Measurements from ENCODE around the gene IMMP2L.

IMMP2L gene

DNA sequence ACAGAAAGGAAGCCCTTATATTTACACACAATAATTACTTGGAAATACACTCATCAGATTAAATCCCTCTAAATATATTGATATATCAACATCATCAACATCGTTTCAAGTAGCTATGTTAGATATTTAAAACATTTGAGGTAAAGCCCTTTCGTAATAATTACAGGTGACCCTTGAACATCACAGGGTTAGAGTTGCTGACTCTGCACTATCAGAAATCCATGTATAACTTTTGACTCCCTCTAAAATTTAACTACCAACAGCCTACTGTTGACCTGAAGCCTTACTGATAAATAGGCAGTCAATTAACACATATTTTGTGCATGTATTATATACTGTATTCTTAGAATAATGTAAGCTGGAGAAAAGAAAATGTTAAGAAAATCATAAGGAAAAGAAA lies 505.9 kb downstream of the IMMP2L start:
- FAIRE-seq, result no peak

DNA sequence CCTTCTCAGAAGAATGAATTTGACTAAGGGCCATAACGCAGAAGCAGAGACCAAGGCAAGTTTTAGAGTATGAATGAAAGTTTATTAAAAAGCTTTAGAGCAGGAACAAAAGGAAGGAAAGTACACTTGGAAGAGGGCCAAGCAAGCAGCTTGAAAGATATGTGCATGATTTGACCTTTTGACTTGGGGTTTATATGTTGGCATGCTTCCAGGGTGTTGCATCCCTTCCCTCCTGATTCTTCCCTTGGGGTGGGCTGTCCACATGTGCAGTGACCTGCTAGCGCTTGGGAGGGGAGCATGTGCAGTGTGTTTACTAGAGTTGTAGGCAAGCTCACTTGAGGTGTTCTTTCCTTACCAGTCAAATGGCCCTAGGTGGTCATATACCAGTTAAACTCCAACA lies 509.3 kb downstream of the IMMP2L start:
- no peak for FAIRE-seq

DNA sequence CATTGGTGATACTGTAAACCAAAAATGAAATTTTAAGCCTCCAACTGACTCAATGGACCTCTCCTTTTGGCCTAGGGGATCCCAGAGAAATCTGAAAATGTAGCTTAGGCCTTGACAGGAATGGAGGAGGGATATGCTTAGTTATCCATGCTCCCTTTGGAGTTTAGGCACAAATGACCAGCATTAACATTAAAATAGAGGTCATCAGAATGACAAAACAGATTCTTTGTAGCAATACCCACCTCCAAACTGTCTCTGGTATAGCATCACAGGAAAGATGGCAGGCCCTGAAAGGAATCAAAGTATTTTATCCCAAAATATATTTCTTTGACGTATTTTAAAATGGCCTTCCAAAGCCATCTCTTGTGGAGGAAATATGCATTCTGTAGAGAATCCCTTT lies 510.5 kb downstream of the IMMP2L start:
- no peak for FAIRE-seq

DNA sequence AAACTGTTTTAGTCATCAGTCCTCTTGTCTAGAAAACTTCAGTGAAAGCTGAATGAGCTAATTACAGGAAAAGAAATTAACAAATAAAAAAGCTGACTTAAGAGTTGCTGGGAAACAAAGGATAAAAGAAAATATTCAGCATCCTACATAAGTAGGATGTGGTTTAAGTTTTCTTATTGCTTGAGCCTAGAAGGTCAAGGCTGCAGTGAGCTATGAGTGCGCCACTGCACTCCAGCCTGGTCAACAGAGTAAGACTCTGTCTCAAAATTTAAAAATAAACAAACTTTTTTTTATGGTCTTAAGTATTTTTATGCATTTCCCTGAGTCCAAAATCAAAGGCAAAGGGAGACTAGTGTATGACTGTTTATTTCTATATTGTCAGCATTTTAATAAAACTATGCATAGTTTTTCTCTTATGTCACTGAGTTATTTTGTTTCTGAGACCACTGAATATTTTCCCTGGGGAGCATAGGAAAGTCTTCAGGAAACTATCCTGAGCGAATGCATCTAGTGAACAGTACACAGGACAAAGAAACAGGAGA lies 511.3 kb downstream of the IMMP2L start:
- FAIRE-seq, result no peak

DNA sequence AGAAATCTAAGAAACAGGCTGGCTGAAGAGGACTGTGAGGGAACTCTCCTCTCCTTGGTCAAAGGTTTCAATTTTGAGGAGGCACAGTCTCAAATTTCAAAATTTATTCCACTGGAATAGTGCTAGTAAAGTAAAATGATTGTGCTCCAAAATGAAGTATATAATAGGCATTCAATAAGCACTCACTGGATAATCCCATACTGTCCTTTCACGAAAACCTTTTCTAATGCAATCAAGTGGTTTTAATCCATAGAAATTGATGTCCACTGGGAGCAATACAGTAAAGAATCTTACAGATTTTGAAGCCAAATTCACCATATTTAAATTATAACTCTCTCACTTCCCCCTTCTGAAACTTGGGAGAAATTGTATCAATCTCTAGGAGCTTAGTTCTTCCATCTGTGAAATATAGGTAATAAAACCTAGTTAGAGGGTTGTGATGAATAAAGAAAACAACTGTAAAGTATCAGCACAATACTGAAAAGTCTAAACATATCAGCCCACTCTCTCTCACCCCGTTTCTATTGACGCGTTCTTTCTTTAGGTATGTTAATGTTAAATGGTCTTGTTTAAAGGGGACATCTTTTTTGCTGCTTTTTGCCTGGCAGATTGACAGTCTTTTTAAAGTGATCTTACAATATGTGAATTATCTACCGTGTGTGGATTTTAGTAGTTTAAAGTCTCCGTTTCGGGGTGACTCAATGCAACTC lies 512.2 kb downstream of the IMMP2L start:
- FAIRE-seq, result no peak

DNA sequence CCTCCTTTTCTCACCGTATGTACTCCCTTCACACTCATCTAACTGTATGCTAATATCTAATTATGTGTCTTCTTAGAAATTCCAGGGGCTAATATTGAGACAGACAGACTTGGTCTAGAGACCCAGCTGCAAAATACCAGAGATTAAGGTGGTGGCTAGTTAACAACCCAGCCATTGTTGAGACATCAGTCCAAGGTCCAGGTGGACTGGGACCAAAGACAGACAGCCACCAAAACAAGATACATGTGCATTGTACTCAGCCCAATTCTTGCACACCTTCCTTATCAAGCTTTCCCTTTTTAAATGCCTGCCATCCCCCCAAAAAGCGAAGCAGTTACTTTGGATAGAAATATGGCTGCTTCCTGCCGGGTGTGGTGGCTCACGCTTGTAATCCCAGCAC lies 514.7 kb downstream of the IMMP2L start:
- FAIRE-seq, result no peak

DNA sequence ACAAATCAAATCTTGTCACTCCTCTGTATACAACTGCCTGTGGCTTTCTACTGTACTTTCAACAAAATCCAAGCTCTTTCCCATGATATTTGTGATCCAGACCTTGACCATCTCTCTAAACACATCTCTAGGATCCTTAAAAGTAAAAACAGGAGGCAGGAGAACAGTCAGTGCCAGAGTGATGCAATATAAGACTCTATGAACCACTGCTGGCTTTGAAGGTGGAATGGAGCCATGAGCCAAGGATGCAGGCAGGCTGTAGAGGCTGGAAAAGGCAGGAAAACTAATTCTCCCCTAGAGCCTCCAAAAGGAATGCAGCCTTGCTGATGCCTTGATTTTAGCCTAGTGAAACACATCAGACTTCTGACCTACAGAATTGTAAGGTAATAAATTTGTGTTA lies 516.8 kb downstream of the IMMP2L start:
- no peak for FAIRE-seq

DNA sequence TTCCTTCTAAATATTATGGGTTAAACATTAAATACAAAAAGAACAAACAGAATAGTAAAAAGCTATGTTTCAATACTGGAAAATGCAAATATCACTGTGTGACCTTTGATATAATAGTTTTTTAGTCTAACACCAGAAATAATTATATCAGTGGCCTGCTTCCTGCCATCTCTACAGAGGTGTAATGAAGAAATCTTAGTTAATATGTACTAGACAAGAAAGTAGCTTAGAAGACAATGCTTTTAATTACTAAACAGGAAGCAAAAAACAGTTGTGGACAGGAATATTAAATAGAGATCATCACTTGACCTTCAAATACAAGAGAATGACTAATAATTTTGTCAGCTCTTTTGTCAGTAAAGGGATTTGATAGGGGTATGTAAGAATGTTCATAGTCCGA lies 518.7 kb downstream of the IMMP2L start:
- FAIRE-seq, result no peak

DNA sequence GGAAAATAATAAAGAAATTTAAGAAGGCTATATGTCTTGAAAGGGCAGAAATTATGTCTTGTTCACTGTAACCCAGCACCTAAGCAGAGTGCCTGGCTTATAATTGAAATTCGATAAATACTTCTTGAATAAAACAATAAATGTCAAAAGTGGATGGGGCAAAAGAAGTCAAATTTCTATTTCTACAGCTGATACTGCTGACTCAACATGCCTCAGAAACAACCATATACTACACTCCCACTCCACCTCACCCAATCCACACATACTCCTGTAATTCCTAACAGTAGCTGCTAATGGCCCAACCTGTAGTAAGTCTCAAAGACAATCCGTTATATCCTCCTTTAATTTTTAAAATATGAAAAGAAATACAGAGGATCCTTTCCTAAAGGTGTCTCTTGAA lies 519.5 kb downstream of the IMMP2L start:
- FAIRE-seq, result no peak

DNA sequence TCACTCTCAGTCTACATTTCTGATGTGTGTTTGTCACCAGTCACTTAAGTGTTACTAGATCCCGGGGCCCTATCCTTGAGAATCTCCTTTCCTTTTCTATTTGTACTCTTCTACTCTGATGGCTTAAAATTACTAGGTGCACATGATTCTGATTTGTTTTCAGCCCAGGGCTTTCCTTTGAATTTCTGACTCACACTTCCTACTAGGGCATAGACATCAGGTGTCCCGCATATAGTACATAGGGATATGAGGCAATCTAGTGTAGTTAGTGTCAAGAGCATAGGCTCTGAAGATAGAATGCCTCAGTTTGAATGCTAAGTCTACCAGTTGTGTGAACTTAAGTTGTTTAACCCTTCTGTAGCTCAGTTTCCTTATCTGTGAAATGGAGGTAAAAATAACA lies 520.7 kb downstream of the IMMP2L start:
- FAIRE-seq, result no peak

DNA sequence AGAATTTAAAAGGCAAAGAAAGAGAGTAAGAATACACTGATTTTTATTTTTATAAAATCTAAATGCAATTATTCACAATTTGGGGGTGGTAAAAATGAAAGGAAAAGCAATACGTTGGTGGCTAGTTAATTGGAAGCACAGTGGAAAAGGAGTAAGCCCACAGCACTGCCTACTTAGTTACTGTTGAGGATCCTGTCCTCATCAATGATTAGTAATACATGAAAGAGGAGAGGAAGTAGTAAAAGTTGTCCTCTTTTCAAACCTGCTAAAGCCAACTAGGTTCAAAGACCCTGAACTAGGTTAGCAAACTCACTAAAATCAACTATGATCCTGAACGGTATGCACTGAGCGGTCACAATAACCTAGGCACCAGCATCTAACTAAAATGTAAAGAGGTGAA lies 524.1 kb downstream of the IMMP2L start:
- FAIRE-seq, result no peak

DNA sequence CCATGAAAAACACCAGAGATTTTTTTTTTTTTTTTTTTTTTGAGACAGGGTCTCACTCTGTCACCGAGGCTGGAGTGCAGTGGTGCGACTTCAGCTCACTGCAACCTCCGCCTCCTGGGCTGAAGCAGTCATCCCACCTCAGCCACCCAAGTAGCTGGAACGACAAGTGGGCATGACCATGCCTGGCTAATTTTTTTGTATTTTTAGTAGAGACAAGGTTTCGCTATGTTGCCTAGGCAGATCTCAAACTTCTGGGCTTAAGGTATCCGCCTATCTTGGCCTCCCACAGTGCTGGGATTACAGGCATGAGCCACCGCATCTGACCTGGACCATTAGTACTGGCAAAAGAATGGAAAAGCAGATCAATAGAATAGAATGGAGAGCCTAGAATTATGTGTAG lies 530.4 kb downstream of the IMMP2L start:
- FAIRE-seq, result no peak

DNA sequence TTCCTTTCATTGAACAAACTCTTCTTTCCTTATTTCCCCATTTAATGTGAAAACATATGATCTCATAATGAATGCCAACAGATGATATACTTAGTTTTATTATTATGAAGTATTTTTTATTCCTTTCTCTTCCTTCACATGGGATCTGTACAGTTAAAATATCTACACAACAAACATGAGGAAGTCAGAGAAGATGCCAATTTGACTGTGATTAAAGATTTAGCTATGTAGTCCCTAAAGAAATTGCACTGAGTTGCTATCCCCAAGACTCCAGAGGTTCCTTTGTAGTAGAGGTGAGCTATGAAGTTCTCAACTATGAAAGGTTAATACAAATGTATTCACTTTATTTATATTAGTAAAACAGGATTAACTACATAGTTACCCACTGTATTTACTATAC lies 532.0 kb downstream of the IMMP2L start:
- FAIRE-seq, result no peak

DNA sequence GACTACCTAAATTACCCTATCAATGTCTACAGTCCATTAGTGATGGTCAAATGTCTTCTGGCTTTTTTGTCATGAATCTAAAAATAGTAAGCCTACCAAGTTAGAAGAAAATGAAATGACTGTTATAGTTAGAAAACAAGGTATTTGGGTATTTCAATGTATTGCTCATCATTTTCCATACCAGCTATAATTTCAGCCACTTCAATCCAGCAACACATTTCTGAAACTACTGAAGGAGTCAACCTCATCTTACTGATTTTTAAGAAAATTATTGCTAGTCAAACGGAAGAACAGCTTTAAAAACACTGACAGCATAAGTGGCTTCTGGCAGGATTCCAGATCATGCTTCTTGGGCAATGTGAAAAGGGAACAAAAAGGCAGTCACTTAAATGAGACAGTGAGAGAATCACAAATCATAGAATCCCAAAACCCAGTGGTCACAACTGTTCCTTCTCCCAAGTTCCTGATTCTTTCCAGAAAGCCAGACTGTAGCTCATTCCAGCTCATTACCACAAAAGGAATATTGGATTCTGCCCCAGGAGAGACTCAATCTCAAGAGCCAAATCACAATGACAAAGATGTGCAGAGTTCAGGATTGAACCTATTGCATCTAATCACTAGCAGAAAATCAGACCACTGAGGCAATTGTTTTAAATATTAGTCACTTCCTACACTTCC lies 532.6 kb downstream of the IMMP2L start:
- FAIRE-seq, result no peak

DNA sequence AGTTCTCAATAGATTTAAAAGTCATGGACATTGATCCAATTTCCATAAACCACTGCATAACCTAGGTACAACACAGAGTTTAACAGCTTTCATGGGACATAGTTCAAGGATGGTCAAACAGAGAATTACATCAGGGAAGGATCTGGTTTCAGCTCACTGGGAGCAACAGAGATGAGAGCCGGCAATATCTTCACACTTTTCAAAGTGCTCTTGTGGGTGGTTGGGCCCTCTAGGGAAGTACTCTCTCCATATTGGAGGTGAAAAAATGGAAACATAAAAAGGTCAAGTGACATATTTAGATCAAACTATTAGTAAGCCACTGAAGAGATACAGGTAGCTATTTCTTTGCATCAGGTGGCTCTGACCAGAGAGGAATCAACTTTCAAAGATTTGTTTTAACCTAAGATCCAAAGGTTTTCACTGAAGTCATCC lies 533.1 kb downstream of the IMMP2L start:
- FAIRE-seq, result no peak

DNA sequence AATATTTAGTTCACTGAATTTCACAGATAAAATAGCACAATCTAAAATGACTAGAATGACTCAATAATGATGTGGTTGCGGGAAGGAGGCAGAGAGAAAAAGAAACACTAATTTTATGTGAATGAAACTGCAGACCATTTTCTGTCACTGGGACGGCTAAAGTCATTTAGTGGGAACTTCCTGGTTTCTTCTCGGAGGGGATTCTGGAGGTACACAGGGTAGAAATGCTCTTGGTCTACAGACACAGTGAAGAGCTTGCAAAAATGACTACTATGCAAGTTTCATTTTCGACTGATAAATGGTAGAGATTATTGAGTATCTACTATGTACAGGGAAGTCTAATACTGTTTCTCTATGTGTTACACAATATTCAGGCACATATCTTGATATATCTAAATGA lies 534.9 kb downstream of the IMMP2L start:
- FAIRE-seq, result no peak

DNA sequence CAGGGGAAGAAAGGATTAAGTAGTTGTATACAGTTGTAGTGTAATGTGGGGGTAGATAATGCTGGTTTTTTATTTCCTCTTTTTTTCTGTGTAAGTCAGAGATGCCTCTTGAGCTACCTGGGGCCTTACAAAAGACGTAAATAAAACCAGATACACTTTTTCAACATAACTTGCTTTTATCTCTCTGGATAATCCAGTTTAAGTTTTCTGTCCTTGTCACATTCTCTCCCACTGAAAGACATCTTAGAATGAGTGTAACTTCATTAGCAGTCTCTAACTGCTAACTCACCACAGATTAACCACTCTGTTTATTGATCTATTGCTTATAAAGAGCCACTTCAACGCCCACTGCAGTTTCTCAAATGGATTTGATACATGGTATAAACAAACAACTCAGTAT lies 535.5 kb downstream of the IMMP2L start:
- FAIRE-seq, result no peak

DNA sequence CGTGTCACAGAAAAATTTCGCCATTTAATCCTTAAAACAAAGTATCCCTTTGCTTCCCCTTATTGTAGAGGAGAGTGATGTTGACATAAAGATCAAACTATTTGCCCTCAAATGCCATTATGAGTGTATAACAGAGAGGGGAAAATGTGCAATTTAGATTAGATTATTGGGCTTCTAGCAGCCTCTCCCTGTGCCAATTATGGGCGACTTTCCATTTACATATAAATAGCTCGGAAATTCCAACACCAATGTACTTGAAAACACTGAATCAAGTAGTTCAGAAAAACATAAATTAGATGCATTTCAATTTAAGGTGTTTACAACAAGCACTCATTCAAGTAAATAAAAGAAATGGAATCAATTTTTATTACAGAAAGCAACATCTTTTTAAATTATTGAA lies 535.9 kb downstream of the IMMP2L start:
- no peak for FAIRE-seq

DNA sequence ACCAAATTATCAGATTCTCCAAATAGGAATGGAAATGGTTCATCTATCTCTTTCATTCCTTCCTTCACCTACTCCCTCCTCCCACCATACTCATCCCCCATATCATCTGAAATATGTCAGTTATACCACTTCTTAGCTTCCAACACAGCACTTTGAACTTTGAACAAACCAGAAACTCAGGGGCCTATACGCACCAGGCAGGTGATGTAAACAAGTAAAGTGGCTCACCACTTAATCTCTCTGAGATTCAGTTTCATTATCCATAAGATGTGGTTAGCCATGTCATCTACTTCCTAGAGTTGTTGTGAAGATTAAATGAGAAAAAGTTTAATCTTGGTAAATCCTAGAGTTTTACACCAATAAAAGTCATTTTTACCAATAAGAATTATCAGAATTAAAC lies 537.3 kb downstream of the IMMP2L start:
- FAIRE-seq, result no peak

DNA sequence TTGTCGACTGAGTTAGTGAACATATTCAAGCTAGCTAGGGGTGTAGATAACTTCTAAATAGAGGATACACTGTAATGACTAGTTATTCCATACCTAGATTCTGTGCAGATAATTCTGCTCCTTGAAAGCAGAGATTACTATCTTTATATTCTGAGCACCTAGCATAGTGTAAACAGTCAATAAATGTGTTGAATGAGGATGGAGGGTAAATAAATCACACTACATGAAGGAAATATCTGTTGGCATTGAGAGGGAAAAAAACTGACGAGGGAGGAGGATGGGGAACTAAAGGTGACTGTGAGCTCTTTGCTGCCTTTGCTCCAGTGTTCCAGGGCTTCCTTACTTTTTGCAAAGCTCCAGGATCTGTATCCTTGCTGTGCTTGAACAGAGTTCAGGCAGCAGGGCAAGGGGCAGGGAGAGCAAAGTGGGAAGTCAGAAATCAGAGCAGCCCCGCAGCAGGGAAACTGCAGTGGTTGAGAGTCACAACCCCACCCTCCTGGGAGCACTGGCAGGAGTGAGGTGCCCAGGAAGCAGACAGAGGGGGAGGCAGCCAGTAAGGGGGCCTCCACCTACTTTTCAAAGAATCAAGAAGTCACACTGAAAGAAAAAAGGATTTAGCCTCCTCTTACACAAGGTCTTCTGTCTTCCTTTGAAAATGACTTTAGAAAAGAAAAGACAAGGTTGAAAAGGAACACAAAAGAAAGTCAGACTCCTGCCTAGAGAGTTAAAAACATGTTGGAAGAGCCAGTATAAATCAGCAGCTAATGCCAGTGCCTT lies 543.1 kb downstream of the IMMP2L start:
- no peak for FAIRE-seq

DNA sequence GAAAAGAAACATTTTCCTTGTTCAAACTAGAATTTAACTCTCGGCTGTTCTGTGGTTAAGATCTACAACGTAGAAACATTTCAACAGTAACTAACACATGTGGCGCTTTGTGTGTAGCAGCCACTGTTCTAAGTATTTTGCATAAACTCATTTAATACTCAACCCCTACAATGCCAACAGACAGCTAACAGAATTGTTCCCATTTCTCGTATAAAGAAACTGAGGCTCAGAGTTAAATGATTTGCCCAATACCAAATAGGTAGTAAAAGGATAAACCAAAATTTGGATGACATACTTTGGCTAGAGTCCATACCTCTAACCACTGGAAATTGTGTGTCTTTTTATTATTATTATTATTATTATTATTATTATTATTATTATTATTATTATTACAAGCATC lies 543.8 kb downstream of the IMMP2L start:
- FAIRE-seq, result no peak

DNA sequence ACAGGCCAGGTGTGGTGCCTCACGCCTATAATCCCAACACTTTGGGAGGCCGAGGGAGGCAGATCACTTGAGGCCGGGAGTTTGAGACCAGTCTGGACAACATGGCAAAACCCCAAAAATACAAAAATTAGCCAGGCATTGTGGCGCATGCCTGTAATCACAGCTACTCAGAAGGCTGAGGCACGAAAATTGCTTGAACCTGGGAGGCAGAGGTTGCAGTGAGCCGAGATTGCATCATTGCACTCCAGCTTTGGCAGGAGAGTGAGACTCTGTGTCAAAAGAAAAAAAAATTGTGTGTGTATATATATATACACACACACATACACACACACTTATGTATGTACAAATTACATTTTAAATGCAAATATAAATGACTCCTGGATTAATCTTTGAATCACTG lies 548.2 kb downstream of the IMMP2L start:
- FAIRE-seq, result no peak

DNA sequence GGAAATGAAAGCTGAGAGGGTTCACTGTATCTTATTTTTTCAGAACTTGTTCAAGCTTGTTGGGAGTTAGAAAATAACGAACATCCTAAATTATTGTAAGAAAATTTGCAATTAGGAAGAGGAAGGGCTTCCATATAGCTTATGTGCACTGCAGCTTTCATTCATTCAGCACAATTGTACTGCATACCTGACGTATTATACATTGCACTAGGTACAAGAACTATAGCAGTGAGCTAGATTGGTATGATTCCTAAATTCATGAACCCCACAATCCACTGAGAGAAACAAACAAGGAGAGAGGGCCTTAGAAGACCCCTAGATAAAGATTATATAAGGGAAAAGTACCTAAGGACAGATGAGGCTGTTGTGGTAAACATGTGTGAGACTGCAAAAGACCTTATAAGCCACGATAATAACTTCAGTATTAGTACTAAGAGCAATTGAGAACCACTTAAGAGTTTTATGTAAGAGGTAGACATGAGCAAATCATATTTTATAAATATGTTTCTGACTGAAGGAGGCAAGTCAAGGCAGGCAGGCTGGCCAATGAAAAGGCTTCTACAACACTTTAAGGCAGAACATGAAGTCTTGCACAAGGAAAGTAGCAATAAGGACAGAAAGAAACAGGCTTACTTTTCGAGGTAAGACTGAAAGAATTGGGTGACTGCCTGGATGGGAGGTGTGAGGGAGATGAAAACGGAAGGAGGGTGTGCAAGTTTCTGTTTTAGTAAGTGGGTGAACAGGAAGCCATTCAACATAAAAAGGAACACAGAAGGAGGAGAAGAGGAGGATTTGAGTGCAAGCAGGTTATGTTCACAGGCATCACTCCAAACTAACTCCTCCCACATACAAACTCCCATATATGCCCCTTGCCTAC lies 549.3 kb downstream of the IMMP2L start:
- no peak for FAIRE-seq

Measured in G401.6 (cell line).